ENCODE results near the gene POLDIP2. TPM values are rescaled to one million over a fixed set of nuclear protein-coding genes. Genes with fewer than 3 reads are reported as not detected.

POLDIP2 gene
- total RNA-seq, 2 donors from 2014 or later: 98.9 to 108 TPM

- Histone ChIP-seq H3K27me3 (no peaks in the 10 kb centered on the region), H3K27ac (no peak overlapping the region), H3K36me3 (no peaks in the 10 kb centered on the region), H3K4me1 (peaks cover 0 to 8% of the 10 kb centered on the region in 2 donors), H3K9me3 (no peaks in the 10 kb centered on the region), H3K4me3 (no peak overlapping the region)
- DNase-seq (ENCODE audit: low spot score): no peak
- no peak for TF ChIP-seq CTCF (IDR thresholded peaks at IDR 0.05)
Observed at GRCh38 chr17:28313841-28314240, 43.5 kb downstream of the POLDIP2 start.

- Histone ChIP-seq H3K27me3 (peaks cover 4 to 10% of the 10 kb centered on the region in 2 donors), H3K4me1 (no peaks in the 10 kb centered on the region), H3K4me3 (no peak overlapping the region), H3K27ac (no peak overlapping the region), H3K36me3 (no peaks in the 10 kb centered on the region), H3K9me3 (no peaks in the 10 kb centered on the region)
- TF ChIP-seq CTCF (IDR thresholded peaks at IDR 0.05): no peak
- no peak for DNase-seq (ENCODE audit: low spot score)
Observed at GRCh38 chr17:28306954-28307401, 50.3 kb downstream of the POLDIP2 start.

- Histone ChIP-seq H3K9me3 (no peaks in the 10 kb centered on the region), H3K27ac (no peak overlapping the region), H3K27me3 (no peaks in the 10 kb centered on the region), H3K4me3 (no peak overlapping the region), H3K4me1 (no peaks in the 10 kb centered on the region), H3K36me3 (no peaks in the 10 kb centered on the region)
- no peak for DNase-seq (ENCODE audit: low spot score)
- no peak for TF ChIP-seq CTCF (IDR thresholded peaks at IDR 0.05)
Observed at GRCh38 chr17:28298449-28298848, 58.9 kb downstream of the POLDIP2 start.

Small RNA genes lying within 50 kb of the gene (microRNA-seq; reads per million reads assigned to microRNA genes)
- 0 to 1.4 reads per million in 2 donors for gene MIR4723 (ENCODE audit: borderline number of aligned reads in 2 of 2, borderline replicate concordance in 1 of 2)

Other genes starting within 250 kb of the POLDIP2 start
- 1 to 10 TPM; 3.2 to 3.4 TPM for gene TMEM97, start 38.3 kb downstream of the POLDIP2 start, total RNA-seq
- gene IFT20, start 22.1 kb downstream of the POLDIP2 start, total RNA-seq: 10 to 100 TPM; 15.6 to 19.6 TPM
- gene TNFAIP1, start 21.8 kb downstream of the POLDIP2 start, total RNA-seq: 10 to 100 TPM; 28.1 to 47.6 TPM
- gene SEBOX, start 7.7 kb upstream of the POLDIP2 start, total RNA-seq: not detected
- 10 to 100 TPM in 1 of 2 donors, 1 to 10 TPM in 1; 5.4 to 86.7 TPM for gene VTN, start 12.8 kb upstream of the POLDIP2 start, total RNA-seq
- gene SARM1, start 14.2 kb upstream of the POLDIP2 start, total RNA-seq: 1 to 10 TPM; 6.2 to 7.7 TPM
- 1 to 10 TPM; 3.7 to 6.8 TPM for gene SLC46A1, start 48.7 kb upstream of the POLDIP2 start, total RNA-seq
- gene SLC13A2, start 116.1 kb upstream of the POLDIP2 start, total RNA-seq: not detected
- gene FOXN1, start 148.8 kb upstream of the POLDIP2 start, total RNA-seq: not detected
- 10 to 100 TPM; 19.6 to 30.3 TPM for gene UNC119, start 195.1 kb upstream of the POLDIP2 start, total RNA-seq
- 10 to 100 TPM; 51.6 to 74.8 TPM for gene PIGS, start 214.0 kb upstream of the POLDIP2 start, total RNA-seq
- gene ALDOC, start 219.4 kb upstream of the POLDIP2 start, total RNA-seq: 100 to 1,000 TPM; 355 to 363 TPM
- 1 to 10 TPM in 1 of 2 donors, under 1 TPM in 1; 0.98 to 1.1 TPM for gene SPAG5, start 241.5 kb upstream of the POLDIP2 start, total RNA-seq

Data from right atrium auricular region (tissue), 2 donors.